ENCODE measurements around the gene PDYN.

The PDYN gene

DNA sequence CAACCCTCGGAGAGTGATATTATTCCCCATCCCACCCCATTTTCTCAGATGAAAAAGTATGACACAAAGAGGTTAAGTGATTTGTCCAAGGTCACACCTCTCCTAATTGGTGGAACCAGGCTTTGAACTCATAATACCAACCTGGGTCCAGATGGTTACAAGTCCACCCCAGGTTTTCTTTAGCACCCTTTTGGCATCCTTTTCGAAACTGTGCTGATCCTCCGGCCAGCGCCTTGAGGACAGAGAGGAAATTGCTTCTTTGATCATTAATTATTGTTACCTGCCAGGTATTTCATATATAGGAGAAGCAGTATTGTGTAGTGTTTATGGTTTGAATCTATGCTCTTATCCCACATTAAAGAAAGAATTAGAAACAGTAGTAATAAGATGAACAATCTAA, 29.3 kb upstream of the PDYN start:
- TF ChIP-seq CTCF (IDR thresholded peaks at IDR 0.05; ENCODE audit: low read depth, low read length) = no peak

GRCh38 chr20:2022163-2022562, 28.3 kb upstream of the PDYN start:
- H3K4me3 ChIP-seq (ENCODE audit: low read depth, low read length) = no peak overlapping the region
- no peak for TF ChIP-seq CTCF (IDR thresholded peaks at IDR 0.05; ENCODE audit: low read depth, low read length)

More for the DNA sequence above, 29.3 kb upstream of the PDYN start:
- H3K4me3 ChIP-seq (ENCODE audit: low read depth, low read length) = no peak overlapping the region

DNA sequence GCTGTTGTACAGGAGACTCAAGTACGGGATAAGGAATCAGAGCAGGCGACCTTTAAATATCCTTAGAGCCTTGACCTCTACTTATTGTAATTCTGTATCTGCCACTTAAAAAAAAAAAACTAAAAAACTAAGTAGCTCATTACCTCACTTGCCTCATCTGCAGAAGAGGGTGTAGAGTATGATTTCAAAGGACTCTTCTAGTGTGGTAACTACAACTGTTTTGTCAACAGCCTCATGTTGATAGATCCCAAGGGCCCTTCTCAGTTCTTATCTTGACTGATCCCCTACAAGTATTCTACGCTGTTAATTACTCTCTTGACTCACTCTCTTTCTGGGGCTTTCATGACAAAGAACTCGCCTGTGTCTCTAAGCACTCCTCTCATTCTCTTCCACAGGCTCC, 16.7 kb upstream of the PDYN start:
- no peak for TF ChIP-seq CTCF (IDR thresholded peaks at IDR 0.05; ENCODE audit: low read depth, low read length)
- H3K4me3 ChIP-seq (ENCODE audit: low read depth, low read length) = no peak overlapping the region

GRCh38 chr20:2006452-2007361, 12.8 kb upstream of the PDYN start:
- TF ChIP-seq CTCF (IDR thresholded peaks at IDR 0.05; ENCODE audit: low read depth, low read length) = peak; percentile 82

DNA sequence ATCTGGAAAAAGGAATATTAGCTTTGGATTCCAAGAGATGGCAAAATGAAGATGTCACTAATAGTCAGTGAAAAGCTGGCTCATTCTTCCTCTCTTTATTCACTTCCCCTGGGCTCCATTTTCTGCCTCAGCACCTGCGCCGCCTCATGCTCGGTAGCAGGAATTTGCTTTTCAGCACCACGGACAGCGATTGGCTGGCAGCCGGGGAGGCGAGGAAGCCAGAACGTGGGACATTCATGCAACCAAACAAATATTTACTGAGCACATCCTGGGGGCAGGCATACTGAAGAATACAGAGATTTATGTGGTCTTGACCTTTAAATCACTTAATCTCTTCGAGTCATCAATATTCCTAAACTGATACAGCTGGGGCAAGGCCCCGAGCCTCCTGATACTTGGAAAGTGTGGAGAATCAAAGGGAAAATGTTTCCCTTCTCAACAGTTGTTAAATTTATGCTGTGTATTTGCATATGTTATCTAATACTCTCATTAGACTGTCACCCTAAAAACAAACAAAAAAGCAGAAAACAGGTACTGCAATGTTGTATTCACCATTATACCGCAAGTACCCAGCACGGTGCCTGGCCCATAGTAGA, 12.1 kb upstream of the PDYN start:
- TF ChIP-seq CTCF (IDR thresholded peaks at IDR 0.05; ENCODE audit: low read depth, low read length) = no peak
- H3K4me3 ChIP-seq (ENCODE audit: low read depth, low read length) = no peak overlapping the region

More at GRCh38 chr20:2006452-2007361, 12.8 kb upstream of the PDYN start:
- no peak overlapping the region for H3K4me3 ChIP-seq (ENCODE audit: low read depth, low read length)

DNA sequence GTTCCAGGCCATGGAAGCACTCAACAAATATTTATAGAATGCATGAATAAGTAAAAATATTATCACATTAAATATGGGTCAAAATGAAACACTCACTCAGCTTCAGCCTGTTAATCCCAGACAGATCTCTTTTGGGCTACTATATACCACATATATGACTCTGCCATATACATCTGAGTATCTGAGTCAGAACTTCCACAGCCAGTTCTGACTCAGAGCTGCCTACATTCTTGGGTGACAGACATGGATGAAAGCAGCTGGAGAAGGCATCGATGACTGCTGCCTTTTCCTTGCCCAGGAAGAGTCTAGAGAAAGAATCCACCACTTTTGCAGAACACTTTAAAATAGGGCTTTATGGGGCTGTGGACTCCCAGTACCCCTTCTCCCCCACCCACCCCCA, 11.5 kb upstream of the PDYN start:
- no peak for TF ChIP-seq CTCF (IDR thresholded peaks at IDR 0.05; ENCODE audit: low read depth, low read length)
- H3K4me3 ChIP-seq (ENCODE audit: low read depth, low read length) = no peak overlapping the region

GRCh38 chr20:2004171-2004570, 10.3 kb upstream of the PDYN start:
- TF ChIP-seq CTCF (IDR thresholded peaks at IDR 0.05; ENCODE audit: low read depth, low read length) = no peak
- no peak overlapping the region for H3K4me3 ChIP-seq (ENCODE audit: low read depth, low read length)
